ENCODE results near the gene NKD2. TPM values are rescaled to one million over a fixed set of nuclear protein-coding genes. Genes with fewer than 3 reads are reported as not detected.
"Not testable (repeated sequence)": the region's sequence is repeated elsewhere in the genome, so short reads cannot be mapped to it uniquely, and the experiment has no call there.

The NKD2 gene
- total RNA-seq, 2 experiments from 2014 or later, result 1.4 to 2.5 TPM

DNA sequence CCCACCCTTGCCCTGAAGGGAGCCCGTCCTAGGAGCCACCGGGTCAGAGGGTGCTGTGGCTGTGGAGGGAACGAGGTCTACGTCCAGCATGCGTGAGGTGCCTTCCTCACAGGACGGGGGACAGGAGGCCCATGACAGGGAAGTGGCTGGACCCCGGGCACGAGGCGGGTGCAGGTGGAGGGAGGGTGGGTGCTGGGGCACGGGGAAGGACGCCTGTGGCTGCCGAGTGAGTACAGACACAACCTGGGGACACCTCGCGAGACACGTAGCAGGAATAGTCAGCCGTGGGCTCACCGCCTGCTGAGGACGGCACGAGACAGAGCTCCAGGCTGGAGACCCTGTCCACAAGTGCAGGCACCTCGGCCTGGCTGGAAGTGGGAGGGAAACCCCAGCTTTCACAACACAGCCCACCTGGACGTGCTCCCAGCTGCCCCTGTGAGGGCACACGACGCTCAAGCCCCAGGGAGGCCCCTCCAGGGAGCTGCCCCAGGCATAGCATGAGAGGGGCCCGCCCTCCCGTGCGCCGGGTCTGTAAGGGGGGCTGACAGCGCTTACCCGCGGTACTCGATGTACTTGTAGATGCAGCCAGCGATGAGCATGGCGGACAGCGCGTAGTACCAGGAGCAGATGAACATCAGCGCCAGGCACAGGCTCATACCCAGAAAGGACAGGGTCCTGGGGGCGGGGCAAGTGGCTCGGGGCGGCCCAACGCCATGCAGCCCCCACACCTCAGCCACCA lies 66.4 kb downstream of the NKD2 start:
- CTCF ChIA-PET, result no interaction called here
- Mint-ChIP-seq H3K4me3 (no peak overlapping the region), H3K27me3 (ENCODE audit: low read depth) (no peaks in the 10 kb centered on the region), H3K36me3 (ENCODE audit: low read depth) (peaks cover 3% of the 10 kb centered on the region), H3K9me3 (no peaks in the 10 kb centered on the region), H3K4me1 (ENCODE audit: low read depth) (no peaks in the 10 kb centered on the region), H3K27ac (no peak overlapping the region)
- intact Hi-C loops (cut with micrococcal nuclease), result no loop called here
- no peak for DNase-seq

DNA sequence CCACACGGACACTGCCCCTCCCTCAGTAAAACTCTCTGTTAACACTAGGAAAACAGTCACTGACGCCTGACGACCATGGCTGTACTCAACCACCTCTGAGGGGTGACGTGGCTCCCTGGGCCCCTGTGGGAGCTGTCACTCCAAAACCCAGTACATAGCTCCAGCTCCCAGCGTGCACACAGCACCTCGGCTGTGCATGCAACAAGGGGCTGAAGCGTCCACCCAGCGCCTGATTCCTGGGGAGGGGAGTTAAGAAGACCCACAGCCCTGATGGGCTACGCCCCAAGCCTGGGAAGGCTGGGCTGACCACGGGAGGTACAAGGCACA lies 66.9 kb downstream of the NKD2 start:
- peaks cover 3% of the 10 kb centered on the region for H3K36me3 Mint-ChIP-seq (ENCODE audit: low read depth)
- intact Hi-C loops (cut with micrococcal nuclease), result no loop called here
- H3K9me3 Mint-ChIP-seq, result no peaks in the 10 kb centered on the region
- DNase-seq, result no peak
- H3K4me1 Mint-ChIP-seq (ENCODE audit: low read depth), result no peaks in the 10 kb centered on the region
- H3K4me3 Mint-ChIP-seq, result no peak overlapping the region
- CTCF ChIA-PET, result no interaction called here
- H3K27me3 Mint-ChIP-seq (ENCODE audit: low read depth), result no peaks in the 10 kb centered on the region
- H3K27ac Mint-ChIP-seq, result no peak overlapping the region

DNA sequence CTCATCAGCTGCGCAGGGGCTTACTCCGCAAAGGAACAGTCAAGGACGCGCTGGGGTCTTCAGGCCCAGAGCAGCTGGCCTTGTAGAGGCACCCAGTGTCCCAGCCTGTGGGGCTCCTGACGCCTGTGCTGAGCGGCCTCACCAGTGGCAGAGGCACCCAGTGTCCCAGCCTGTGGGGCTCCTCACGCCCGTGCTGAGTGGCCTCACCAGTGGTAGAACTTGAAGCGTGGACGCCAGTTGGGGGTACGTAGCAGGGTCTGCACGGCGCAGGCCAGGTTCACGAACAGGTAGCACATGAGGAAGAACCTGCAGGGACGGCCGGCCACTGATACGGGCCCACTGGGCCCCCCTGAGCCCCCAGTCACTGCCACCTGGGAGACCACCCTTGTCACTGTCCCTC lies 67.3 kb downstream of the NKD2 start:
- CTCF ChIA-PET, result no interaction called here

GRCh38 chr5:1076406-1076805 lies 67.8 kb downstream of the NKD2 start:
- Mint-ChIP-seq H3K36me3 (ENCODE audit: low read depth) (peaks cover 9% of the 10 kb centered on the region), H3K4me1 (ENCODE audit: low read depth) (no peaks in the 10 kb centered on the region), H3K9me3 (no peaks in the 10 kb centered on the region), H3K4me3 (no peak overlapping the region), H3K27ac (no peak overlapping the region), H3K27me3 (ENCODE audit: low read depth) (no peaks in the 10 kb centered on the region)
- intact Hi-C loops (cut with micrococcal nuclease), result no loop called here
- no peak for DNase-seq
- CTCF ChIA-PET, result no interaction called here

More for the DNA sequence above, 67.3 kb downstream of the NKD2 start:
- no peaks in the 10 kb centered on the region for H3K27me3 Mint-ChIP-seq (ENCODE audit: low read depth)
- H3K4me3 Mint-ChIP-seq, result no peak overlapping the region
- peaks cover 6% of the 10 kb centered on the region for H3K36me3 Mint-ChIP-seq (ENCODE audit: low read depth)
- H3K4me1 Mint-ChIP-seq (ENCODE audit: low read depth), result no peaks in the 10 kb centered on the region
- intact Hi-C loops (cut with micrococcal nuclease), result no loop called here
- no peak overlapping the region for H3K27ac Mint-ChIP-seq
- no peaks in the 10 kb centered on the region for H3K9me3 Mint-ChIP-seq
- DNase-seq, result no peak

GRCh38 chr5:1077026-1077425 lies 68.4 kb downstream of the NKD2 start:
- Mint-ChIP-seq H3K9me3 (no peaks in the 10 kb centered on the region), H3K36me3 (ENCODE audit: low read depth) (peaks cover 9% of the 10 kb centered on the region), H3K4me3 (no peak overlapping the region), H3K4me1 (ENCODE audit: low read depth) (no peaks in the 10 kb centered on the region), H3K27me3 (ENCODE audit: low read depth) (no peaks in the 10 kb centered on the region), H3K27ac (no peak overlapping the region)
- CTCF ChIA-PET, result no interaction called here
- no peak for DNase-seq
- intact Hi-C loops (cut with micrococcal nuclease), result no loop called here

DNA sequence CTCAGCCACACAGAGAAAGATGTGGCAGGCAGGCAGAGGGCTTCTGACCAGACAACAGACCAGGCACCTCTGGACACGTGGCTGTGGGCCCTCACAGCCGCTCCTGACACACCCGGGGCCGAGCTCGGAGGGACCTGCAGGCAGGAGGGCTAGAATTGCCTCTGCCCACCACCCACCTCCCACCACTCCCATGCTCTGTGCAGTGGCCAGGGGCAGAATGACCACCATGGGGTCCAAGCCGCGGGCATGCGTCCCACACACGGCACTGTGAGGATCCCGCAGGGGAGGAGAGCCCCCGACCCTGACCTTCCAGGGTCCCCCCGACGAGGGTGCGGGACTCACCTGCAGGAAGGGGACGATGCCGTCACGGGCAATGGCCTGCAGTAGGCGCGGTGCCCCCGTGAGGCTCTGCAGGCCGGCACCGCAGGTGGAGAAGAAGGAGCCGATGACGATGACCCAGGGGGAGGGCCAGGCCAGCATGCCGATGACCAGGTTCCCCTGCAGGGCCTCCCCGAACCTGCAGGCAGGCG lies 69.0 kb downstream of the NKD2 start:
- intact Hi-C loops (cut with micrococcal nuclease), result no loop called here
- no peak for DNase-seq
- Mint-ChIP-seq H3K36me3 (ENCODE audit: low read depth) (peaks cover 9% of the 10 kb centered on the region), H3K27me3 (ENCODE audit: low read depth) (no peaks in the 10 kb centered on the region), H3K9me3 (no peaks in the 10 kb centered on the region), H3K27ac (no peak overlapping the region), H3K4me1 (ENCODE audit: low read depth) (no peaks in the 10 kb centered on the region), H3K4me3 (no peak overlapping the region)
- CTCF ChIA-PET, result no interaction called here

- CTCF ChIA-PET, result no interaction called here
- Mint-ChIP-seq H3K4me3 (no peak overlapping the region), H3K27ac (no peak overlapping the region), H3K4me1 (ENCODE audit: low read depth) (no peaks in the 10 kb centered on the region), H3K9me3 (no peaks in the 10 kb centered on the region), H3K27me3 (ENCODE audit: low read depth) (no peaks in the 10 kb centered on the region), H3K36me3 (ENCODE audit: low read depth) (peaks cover 10% of the 10 kb centered on the region)
- DNase-seq, result no peak
- intact Hi-C loops (cut with micrococcal nuclease), result no loop called here
Measured at GRCh38 chr5:1078206-1078605, 69.6 kb downstream of the NKD2 start.

DNA sequence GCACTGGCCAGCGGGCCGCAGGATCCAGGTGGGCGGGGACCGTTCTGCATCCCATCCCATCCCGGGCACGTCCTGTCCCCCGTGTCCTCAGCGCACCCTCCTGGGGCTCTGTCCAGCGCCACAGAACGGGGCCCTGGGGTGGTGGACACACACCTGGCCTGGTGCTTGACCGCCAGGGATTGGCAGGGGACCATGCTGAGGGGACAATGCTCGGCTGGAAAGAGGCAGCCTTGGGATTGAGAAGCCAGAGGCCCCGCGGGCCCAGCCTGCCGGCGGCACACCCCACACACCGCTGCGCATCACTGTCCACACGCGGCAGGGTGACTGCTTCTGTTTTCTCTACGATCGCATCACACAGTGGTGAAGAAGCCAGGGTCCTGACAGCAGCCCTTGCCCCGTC lies 70.2 kb downstream of the NKD2 start:
- no peaks in the 10 kb centered on the region for H3K9me3 Mint-ChIP-seq
- no peak for DNase-seq
- H3K4me1 Mint-ChIP-seq (ENCODE audit: low read depth), result no peaks in the 10 kb centered on the region
- intact Hi-C loops (cut with micrococcal nuclease), result no loop called here
- no peak overlapping the region for H3K4me3 Mint-ChIP-seq
- H3K27ac Mint-ChIP-seq, result no peak overlapping the region
- no peaks in the 10 kb centered on the region for H3K27me3 Mint-ChIP-seq (ENCODE audit: low read depth)
- CTCF ChIA-PET, result no interaction called here
- H3K36me3 Mint-ChIP-seq (ENCODE audit: low read depth), result peaks cover 11% of the 10 kb centered on the region

GRCh38 chr5:1079486-1079885 lies 70.9 kb downstream of the NKD2 start:
- no peak overlapping the region for H3K4me3 Mint-ChIP-seq
- no peaks in the 10 kb centered on the region for H3K4me1 Mint-ChIP-seq (ENCODE audit: low read depth)
- CTCF ChIA-PET, result no interaction called here
- no peaks in the 10 kb centered on the region for H3K27me3 Mint-ChIP-seq (ENCODE audit: low read depth)
- DNase-seq, result no peak
- peaks cover 11% of the 10 kb centered on the region for H3K36me3 Mint-ChIP-seq (ENCODE audit: low read depth)
- H3K9me3 Mint-ChIP-seq, result no peaks in the 10 kb centered on the region
- intact Hi-C loops (cut with micrococcal nuclease), result no loop called here
- no peak overlapping the region for H3K27ac Mint-ChIP-seq

DNA sequence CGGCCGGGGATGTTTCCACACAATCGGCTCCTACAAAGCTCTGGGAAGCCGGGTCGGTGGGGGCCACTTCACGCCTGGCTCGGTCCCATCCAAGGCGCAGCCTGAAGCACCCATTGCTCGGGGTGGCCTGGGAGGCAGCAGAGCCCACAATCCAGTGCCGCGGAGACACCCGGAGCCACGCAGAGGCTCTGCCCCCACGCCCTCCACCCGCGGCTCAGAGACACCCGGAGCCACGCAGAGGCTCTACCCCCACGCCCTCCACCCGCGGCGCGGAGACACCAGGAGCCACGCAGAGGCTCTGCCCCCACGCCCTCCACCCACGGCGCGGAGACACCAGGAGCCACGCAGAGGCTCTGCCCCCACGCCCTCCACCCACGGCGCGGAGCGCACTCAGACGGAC lies 71.4 kb downstream of the NKD2 start:
- no peak for DNase-seq
- Mint-ChIP-seq H3K9me3 (no peaks in the 10 kb centered on the region), H3K27me3 (ENCODE audit: low read depth) (no peaks in the 10 kb centered on the region), H3K27ac (no peak overlapping the region), H3K4me1 (ENCODE audit: low read depth) (no peaks in the 10 kb centered on the region), H3K36me3 (ENCODE audit: low read depth) (peaks cover 11% of the 10 kb centered on the region), H3K4me3 (no peak overlapping the region)
- CTCF ChIA-PET, result no interaction called here
- intact Hi-C loops (cut with micrococcal nuclease), result no loop called here

DNA sequence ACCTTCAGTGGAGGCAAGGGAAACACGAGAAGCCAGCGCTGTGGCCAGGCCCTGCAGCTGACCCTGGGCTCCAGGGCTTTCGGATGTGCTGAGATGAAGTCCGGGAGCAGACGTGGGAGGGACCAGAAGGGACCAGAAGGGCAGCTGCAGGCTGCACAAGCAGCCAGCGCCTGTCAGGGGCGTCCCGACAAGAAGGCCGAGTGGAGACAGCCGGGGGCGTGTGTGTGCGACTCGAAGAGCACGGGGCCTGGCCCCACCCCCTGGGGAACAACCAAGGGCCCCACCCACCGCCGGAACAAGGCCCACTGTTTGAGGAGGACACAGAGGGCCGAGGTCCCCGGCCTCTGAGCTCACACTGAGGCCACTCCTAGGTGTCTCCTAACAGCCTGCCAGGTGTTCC lies 71.8 kb downstream of the NKD2 start:
- no peak overlapping the region for H3K4me3 Mint-ChIP-seq
- CTCF ChIA-PET, result interaction anchor here (0.6 kb wide), 1 partner anchor 501 kb away, joined by 3 read pairs; no protein-coding TSS in a partner anchor

GRCh38 chr5:1081519-1081918 lies 72.9 kb downstream of the NKD2 start:
- Mint-ChIP-seq H3K36me3 (ENCODE audit: low read depth) (peaks cover 13% of the 10 kb centered on the region), H3K4me3 (no peak overlapping the region), H3K27ac (no peak overlapping the region), H3K27me3 (ENCODE audit: low read depth) (no peaks in the 10 kb centered on the region), H3K9me3 (no peaks in the 10 kb centered on the region), H3K4me1 (ENCODE audit: low read depth) (no peaks in the 10 kb centered on the region)
- no peak for DNase-seq
- intact Hi-C loops (cut with micrococcal nuclease), result no loop called here
- CTCF ChIA-PET, result no interaction called here

More for the DNA sequence above, 71.8 kb downstream of the NKD2 start:
- Mint-ChIP-seq H3K27me3 (ENCODE audit: low read depth) (no peaks in the 10 kb centered on the region), H3K27ac (no peak overlapping the region), H3K9me3 (no peaks in the 10 kb centered on the region), H3K4me1 (ENCODE audit: low read depth) (no peaks in the 10 kb centered on the region), H3K36me3 (ENCODE audit: low read depth) (peaks cover 11% of the 10 kb centered on the region)
- no peak for DNase-seq
- intact Hi-C loops (cut with micrococcal nuclease), result no loop called here

GRCh38 chr5:1083026-1083425 lies 74.4 kb downstream of the NKD2 start:
- CTCF ChIA-PET; H3K9me3 Mint-ChIP-seq; intact Hi-C loops (cut with micrococcal nuclease); H3K4me3 Mint-ChIP-seq; H3K27ac Mint-ChIP-seq; DNase-seq; H3K27me3 Mint-ChIP-seq (ENCODE audit: low read depth); H3K4me1 Mint-ChIP-seq (ENCODE audit: low read depth): not testable (repeated sequence)
- H3K36me3 Mint-ChIP-seq (ENCODE audit: low read depth), result peaks cover 13% of the 10 kb centered on the region
